Epidermal melanocyte (primary cell): ENCODE measurements around the gene C1orf226.

ENCODE experiments used
- DNase-seq: peaks from one replicate; pipeline ENCODE4 v3.0.0; 2011; ENCODE audit warnings: low spot score; ENCODE audit not compliant: insufficient read length

C1orf226 gene

DNA sequence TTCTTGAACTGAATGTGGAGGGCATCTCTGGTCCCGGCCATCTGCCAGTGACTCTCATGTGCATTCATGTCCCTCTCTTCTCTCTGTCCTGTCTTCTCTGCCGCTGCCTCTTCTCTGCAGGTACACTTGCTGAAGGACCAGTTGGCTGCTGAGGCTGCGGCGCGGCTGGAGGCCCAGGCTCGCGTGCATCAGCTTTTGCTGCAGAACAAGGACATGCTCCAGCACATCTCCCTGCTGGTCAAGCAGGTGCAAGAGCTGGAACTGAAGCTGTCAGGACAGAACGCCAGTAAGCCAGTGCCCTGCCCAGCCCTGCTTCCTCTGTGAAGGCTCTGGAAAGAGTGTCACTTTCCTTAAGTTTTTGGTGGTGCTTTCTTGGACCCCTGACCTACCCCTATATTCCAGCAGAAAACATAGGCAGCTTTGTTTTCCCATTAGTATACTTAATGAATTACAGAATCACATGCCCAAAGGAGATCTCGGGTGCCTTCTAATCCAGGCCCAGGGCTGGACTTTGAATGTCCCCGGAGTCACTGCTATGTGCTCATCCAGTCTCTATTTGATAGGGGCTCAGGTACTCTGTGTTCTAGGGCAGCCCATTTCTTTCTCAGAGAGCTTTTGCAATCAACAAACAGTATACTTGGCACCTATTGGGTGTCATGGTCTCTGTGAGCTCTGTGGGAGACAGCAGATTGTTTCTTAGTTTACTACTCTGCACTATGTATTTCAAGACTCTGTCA is 16.1 kb upstream of the C1orf226 start:
- no peak for DNase-seq

DNA sequence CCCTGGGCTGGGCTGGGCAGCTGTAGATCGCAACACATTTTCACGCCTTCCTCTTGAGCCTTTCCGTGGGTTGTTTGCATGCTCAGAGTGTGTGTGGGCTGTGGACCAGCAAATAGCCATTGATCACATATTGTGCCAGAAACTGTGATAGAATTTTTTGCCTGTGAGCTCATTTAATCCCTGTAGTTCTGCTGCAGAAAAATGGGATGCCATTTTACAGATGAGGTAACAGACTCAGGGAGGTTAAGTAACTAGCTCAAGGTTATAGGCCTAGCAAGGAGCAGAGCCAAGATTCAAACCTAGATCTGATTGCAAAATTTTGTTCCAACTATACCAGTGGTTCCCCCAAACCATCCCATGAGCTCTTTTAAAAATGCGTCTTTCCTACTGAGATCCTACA is 15.4 kb upstream of the C1orf226 start:
- no peak for DNase-seq

DNA sequence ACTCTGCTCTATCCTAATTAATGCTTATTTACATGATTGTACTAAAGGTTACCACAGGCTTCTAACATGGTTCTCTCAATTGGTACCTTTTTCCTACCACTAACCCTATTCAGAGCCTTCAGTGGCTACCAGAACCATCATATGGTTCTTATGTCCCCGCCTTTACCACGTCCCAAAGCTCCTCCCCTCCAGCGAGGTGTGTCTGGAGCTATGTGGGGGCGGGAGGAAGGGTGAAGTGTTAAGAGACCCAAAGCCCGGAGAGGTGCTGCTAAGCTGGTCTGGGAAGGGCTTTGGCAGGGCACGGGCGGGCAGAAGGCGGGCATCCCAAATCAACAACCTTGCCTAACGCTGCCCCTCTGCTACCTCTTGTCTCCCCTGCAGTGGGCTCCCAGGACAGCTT is 14.9 kb upstream of the C1orf226 start:
- DNase-seq, result no peak

DNA sequence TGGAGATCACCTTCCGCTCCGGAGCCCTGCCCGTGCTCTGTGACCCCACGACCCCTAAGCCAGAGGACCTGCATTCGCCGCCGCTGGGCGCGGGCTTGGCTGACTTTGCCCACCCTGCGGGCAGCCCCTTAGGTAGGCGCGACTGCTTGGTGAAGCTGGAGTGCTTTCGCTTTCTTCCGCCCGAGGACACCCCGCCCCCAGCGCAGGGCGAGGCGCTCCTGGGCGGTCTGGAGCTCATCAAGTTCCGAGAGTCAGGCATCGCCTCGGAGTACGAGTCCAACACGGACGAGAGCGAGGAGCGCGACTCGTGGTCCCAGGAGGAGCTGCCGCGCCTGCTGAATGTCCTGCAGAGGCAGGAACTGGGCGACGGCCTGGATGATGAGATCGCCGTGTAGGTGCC is 14.5 kb upstream of the C1orf226 start:
- no peak for DNase-seq

DNA sequence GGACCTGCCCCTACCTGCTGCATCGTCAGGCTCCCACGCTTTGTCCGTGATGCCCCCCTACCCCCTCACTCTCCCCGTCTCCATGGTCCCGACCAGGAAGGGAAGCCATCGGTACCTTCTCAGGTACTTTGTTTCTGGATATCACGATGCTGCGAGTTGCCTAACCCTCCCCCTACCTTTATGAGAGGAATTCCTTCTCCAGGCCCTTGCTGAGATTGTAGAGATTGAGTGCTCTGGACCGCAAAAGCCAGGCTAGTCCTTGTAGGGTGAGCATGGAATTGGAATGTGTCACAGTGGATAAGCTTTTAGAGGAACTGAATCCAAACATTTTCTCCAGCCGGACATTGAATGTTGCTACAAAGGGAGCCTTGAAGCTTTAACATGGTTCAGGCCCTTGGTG is 13.8 kb upstream of the C1orf226 start:
- DNase-seq, result no peak

DNA sequence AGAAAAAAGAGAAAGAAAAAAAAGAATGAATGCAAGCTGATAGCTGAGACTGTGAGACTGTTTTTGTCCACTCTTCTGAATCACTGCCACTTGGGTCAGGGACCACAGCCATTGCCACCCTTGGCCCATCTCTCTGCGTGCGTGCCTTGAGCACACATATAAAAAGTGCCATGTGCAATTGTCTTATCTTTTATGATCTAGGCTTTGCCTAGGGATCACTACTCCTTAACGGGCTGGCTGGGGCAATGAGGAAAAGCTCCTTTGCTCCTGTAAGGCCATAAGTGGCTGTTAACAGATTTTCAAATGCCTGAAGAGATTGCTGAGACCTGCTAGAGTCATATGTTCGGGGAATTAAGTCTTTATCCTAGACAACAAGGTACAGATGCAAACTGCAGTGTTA is 13.1 kb upstream of the C1orf226 start:
- DNase-seq, result no peak

DNA sequence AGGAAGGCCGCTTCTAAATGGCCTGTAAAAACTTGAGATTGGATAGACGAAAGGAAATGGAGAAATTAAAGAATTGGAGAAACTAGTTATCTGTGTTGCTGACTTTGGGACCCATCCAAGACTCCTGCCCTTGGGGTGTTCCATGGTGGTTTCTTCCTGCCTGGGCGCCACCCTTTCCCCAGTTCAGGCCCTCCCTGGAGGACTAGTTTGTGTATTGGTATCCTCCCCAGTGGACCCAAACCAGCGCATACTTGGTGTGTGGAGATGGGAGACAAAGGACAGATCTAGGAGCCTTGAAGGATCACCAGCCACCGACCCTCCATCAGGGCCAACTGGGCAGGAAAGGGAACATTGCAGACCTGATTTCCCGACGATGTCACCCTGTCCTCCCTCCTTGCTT is 12.0 kb upstream of the C1orf226 start:
- DNase-seq, result no peak

DNA sequence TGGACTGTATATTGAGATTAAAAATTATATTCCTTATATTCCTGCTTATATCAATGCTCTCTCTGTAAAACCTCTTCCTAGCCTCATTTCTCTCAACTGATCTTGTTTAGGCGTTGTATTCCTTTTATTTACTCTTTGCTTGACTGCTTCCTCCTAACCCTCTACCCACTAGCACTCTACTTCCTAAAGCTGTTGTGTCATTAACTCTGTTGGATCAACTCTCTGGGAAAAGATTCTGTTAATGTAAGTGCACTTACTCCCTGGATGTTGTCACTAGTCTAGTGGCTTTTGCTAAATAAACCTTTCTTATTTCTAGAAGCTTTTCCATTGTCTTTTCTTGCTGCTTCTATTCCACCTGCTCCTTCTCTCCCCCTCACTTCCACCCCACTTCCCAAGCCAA is 11.4 kb upstream of the C1orf226 start:
- DNase-seq, result no peak

DNA sequence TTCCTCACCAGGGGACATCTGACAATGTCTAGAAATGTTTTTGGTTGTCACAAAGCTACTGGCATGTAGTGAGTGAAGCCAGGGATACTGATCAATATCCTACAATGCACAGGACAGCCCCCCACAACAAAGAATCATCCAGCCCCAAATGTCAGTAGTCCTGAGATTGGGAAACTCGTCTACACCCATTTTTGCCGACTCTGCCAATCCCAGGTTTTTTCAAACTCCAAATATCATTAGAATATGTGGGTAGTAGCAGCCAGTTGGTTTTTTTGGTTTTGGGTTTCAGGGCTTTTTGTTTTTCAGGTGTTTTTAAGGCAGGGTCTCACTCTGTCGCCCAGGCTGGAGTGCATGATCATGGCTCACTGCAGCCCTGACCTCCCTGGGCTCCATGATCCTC is 10.8 kb upstream of the C1orf226 start:
- no peak for DNase-seq

DNA sequence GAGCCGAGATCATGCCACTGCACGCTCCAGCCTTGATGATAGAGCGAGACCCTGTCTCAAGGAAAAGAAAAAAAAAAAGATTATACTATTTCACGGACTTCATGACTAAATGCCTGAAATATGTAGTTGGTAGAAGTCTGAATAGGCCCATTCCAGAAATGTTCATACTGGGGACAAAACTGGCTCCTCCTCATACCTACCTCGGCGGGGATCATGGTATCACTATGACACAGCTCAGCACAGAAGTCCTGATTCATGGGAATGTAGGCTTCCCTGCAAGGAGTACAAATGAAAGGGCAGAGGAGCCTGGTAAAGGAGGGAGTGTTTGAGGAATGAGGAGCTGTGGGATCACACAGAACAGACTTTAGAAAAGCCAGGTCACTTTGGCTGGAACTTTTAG is 9.9 kb upstream of the C1orf226 start:
- DNase-seq, result no peak

DNA sequence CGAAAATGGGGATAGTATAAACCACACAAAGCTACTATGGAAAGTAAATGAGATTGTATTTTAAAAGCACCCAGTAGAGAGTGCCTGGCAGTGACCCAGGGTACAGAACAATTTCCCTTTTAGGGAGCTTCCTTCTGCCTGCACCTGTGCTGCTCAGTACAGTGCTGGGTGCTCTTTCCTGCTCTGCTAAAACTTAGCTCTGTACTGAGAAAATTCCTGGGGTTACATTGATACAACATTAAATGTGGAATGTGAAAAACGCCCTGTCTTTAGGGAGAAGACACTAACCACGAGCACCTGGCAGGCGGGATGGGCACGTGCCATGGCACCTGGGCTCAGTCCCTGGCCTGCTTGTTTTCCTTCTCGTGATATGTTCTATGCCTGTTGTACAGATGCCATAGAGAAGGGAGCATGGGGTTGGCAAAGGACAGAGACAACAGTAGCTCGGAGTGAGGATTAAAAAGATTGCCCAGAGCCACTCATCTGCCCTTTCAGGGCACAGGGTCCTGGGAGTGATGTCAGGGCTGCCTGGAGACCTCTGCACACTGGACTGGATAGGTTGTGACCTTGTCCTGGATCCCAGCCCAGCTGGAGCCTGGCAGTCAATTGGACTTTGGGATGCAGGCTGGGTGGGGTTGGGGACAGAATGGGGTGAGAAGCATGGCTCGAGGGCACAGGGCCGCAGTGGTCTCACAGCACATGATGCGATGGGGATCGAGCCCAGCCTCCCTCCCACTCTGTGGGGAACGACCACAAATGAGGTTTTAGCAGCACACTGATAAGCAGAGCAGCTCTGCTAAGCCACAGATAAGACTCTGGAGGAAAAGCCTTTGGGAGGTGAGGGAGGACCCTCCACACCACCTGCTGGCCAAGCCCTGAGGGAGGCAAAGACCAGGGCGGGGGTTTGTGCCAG is 9.1 kb upstream of the C1orf226 start:
- no peak for DNase-seq

DNA sequence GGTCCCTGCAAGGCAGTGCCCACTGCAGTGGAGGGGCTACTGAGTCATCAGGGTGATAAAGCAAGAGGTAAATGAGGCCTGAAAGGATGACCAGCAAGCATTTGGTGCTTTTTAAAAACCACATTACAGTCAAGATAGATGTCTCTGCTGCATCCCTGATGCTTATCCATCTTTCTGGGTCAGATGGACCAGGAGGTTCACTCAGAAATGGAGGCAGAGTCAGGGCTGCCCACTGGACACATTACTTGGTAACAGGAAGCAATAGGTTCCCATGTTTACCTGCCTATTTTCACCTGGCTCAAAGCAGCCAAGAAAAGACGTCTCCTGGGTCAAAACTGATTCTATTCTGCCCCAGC is 8.5 kb upstream of the C1orf226 start:
- no peak for DNase-seq

DNA sequence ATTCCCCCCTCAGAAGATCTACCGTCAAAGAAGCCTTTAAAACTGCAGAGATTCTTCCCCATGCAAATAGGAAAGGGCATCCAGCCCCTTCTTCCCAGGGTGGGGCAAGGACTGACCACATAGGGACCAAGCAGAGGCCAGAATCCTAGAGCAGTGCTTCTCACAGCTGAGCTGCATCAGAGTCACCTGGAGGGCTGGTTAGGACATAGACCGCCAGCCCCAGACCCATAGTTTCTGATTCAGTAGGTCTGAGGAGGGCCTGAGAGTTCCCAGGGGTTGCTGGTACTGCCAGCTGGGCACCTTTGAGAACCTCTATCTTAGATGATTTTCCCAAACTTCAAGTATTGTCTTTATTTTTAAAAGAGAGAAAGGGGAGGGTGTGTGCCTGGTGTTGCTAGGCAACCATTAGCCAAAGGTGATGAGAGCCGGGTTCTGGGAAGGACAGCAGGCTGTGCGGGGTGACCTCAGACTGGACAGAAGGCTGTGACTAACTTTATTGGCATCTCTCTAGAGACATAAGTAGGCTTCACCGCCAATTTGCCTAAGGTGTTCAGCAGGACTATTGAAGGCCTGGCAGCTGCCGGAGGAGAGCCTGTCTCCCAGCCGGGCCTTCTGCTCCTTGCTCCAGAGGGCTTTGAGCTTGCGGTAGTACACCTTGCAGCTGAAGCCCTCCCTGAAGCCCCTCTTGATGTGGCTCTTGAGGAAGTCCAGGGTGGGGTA is 7.8 kb upstream of the C1orf226 start:
- DNase-seq, result no peak

DNA sequence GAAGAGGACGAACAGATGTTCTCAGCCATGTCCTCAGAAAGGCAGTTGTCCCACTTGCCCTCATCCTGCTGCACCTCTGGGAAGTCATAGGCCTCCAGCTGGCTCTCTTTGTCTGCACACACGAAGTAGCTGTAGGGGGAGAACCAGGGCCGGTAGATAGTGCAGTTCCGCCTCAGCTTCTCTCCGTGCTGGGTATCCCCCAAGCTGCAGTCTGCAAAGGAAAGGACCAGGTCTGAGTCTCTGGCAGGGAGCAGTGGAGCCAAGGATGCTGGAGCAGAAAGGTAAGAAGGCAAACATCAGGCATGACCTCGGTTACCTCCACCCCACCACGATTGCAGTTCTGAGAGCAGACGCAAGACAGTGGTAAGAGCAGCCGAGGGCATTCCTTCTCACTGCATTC is 7.1 kb upstream of the C1orf226 start:
- DNase-seq, result no peak

DNA sequence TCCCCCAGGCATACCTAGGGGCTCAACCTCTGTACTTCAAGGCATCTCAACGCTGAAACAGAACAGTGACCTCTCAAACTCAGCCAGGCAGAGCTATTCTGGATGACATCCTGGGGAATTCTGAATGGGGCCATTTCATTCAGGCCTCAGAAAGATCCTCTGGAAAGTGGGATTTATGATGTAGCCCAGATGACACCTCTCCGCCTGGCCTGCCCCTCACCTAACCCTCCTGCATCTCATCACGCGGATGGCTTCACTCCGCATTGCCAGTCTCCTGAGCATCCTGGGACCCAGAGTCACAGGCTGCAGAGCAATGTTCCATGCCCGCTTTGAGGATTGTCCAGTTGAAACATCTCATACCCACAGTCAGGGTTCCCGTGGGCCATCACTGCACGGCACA is 6.1 kb upstream of the C1orf226 start:
- no peak for DNase-seq

DNA sequence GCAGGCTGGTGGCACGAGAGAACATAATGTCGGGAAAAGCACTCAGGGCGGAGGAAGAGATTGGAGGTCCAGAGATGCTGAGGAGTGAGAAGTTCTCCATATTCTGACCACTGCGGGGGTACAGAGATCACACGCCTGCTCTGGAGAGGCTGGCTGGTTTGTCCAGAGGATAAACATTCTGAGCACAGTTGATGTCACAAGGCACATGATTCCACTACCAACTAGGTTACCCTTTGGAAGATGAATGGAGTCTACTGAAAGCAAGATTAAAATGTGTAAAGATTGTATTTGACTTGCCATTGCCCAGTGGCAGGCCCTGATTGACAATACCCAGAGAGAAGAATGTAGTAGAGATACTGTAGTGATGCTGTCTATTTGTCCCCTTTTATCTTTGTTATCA is 4.8 kb upstream of the C1orf226 start, which contains the start of gene SPATA46:
Gene SPATA46, minus strand, starts transcription at position 164 of the 400 bp plus-strand sequence. Its CDS starts 64 bp downstream, at position 100.
- no peak for DNase-seq

DNA sequence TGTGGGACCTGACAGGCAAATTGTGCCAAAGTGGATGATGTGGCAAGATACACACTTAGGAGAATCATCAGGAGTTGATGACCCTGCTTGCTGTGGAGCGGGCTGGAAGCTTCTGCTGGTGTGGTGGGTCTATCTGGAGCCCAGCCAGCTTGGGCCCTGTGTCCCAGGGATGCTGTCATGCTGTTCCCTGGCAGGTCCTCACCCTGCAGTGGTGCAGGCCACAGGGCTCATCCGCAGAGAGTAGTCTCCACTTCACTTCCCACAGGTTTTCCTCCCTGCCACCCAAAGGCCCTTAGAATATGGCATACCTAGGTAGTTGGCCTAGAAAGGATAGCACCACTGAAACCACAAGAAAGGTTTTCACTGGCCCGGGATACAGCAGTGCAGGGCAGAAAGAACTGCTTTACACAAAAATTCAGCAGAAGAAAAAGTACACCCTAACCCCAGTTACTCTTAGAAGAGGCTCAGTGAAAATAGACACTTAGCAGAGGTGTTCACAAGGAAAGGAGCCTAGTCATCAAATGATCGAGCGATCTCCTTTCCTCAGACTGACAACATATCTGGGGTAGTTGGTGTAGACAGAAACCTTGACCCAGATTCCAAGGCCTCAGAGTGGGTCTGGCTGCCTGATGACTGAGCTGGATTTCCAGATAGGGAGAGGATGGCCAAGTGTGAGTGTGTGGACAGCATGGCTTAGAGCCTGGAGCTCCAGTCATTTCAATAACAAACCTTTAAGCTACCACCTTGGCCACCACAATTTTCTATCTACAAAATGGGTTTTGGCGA is 1.3 kb upstream of the C1orf226 start:
- DNase-seq, result no peak

DNA sequence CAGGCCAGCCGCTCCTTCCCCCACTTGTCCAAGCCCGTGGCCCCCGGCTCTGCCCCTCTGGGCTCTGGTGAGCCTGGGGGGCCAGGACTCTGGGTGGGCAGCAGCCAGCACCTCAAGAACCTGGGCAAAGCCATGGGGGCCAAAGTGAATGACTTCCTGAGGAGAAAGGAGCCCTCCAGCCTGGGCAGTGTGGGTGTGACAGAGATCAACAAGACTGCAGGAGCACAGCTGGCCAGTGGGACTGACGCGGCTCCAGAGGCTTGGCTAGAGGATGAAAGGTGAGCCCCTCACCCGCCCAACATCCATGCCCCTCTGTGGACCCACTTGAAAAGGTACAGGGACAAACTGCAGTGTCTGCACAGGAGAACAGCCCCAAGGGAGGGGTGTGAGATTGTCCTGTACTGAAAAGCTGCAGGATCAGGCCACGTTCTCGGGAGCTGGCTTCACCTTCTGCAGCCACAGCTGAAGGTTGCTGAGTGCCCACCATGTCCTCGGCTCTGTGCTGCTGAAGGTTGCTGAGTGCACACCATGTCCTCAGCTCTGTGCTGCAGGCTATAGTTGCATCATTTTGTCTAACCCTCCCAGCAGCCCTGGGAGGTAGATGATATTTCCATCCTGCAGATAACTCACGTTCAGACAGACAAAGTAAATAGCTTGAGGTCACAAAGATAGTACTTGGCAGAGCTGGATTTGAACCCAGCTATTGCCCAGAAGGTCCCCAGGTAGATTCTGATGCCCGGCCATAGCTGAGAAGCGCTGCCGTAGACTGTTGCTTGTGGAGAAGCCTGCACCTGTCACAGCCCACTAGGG is 618 bp downstream of the C1orf226 start:
- peak; percentile 14 for DNase-seq

DNA sequence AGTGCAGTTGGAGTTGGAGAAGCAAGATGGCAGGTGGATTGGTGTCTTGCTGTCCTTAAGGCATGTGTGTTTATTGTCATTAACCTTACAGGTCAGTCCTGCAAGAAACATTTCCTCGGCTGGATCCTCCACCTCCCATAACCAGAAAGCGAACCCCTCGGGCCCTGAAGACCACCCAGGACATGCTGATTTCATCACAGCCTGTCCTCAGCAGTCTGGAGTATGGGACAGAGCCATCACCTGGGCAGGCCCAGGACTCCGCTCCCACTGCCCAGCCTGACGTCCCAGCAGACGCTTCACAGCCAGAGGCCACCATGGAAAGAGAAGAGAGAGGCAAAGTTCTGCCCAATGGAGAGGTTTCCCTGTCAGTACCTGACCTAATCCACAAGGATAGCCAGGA is 1.6 kb downstream of the C1orf226 start:
- DNase-seq, result peak; percentile 4

DNA sequence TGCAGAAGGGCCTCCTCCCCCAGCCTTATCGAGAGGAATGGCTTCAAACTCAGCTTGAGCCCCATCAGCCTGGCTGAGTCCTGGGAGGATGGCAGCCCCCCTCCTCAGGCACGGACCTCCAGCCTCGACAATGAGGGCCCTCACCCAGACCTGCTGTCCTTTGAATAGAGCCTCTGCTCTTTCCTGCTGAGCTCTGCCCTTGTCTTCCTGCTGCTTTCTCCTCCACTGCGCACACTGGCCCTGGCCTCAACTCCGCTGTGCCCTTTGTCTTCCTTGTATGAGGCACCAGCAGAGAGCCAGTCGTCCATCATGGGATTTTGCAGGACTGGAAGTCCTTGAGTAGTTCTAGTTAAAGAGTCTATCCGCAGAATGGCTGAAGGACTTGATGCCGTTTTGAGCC is 2.0 kb downstream of the C1orf226 start:
- DNase-seq, result peak; percentile 8
